Heart right ventricle (tissue), 16 donors: Measurements from ENCODE around the gene KDM6A. TPM values are rescaled to one million over a fixed set of nuclear protein-coding genes. Genes with fewer than 3 reads are reported as not detected.
A peak's percentile ranks its signal among the peaks of the same experiment; 100 is the strongest.

Experiments
- ATAC-seq, 8 donors: fragments of 200-7000 bp; cut with Tn5 transposase; one replicate each; pipeline ENCODE4 v1.9.1; 2020; ENCODE audit warnings: mild to moderate bottlenecking in 8 of 8, moderate library complexity in 8 of 8, moderate number of reproducible peaks in 1 of 8
- DNase-seq, 2 donors: peaks; one replicate each; pipeline ENCODE4 v3.0.0-alpha.2; 2020
- H3K27ac ChIP-seq, 10 donors: fragments of 200-600 bp; sonication (generic) in 2 of 10; one replicate each; pipeline versions ENCODE4 v1.5.0 to v1.8.0; 2020 to 2022; ENCODE audit warnings: mild to moderate bottlenecking in 3 of 10
- H3K27me3 ChIP-seq, 7 donors: fragments of 200-600 bp; one replicate each; pipeline ENCODE4 v1.8.0; 2021 to 2022; ENCODE audit warnings: mild to moderate bottlenecking in 2 of 7
- H3K36me3 ChIP-seq, 9 donors: fragments of 200-600 bp; sonication (generic) in 1 of 9; one replicate each; pipeline versions ENCODE4 v1.5.0 to v1.8.0; 2020 to 2022; ENCODE audit warnings: mild to moderate bottlenecking in 2 of 9
- H3K4me1 ChIP-seq, 9 donors: fragments of 200-600 bp; sonication (generic) in 1 of 9; one replicate each; pipeline versions ENCODE4 v1.5.0 to v1.8.0; 2020 to 2022; ENCODE audit warnings: mild to moderate bottlenecking in 4 of 9
- H3K4me3 ChIP-seq, 10 donors: fragments of 200-600 bp; sonication (generic) in 2 of 10; one replicate each; pipeline versions ENCODE4 v1.5.0 to v1.8.0; 2020 to 2022; ENCODE audit warnings: mild to moderate bottlenecking in 7 of 10, moderate library complexity in 2 of 10
- H3K9me3 ChIP-seq, 11 donors: fragments of 200-600 bp in 10 of 11; sonication (generic) in 2 of 11; one replicate each; pipeline versions ENCODE4 v1.5.0 to v1.8.0; 2013 to 2022; ENCODE audit warnings: mild to moderate bottlenecking in 2 of 11, control low read depth in 1 of 11, moderate library complexity in 1 of 11
- WGBS, 2 donors: extraction: QIAGEN DNeasy Blood & Tissue Kit; methylation state at CpG; one replicate each; pipeline ENCODE4 v1.1.7; 2013; ENCODE audit warnings: inconsistent platforms in 1 of 2; 5-methylcytosine and 5-hydroxymethylcytosine counted together
- intact Hi-C, 10 donors: fragments of 100-400 bp; cut with DNase I; formaldehyde crosslinking; loops; one replicate each; pipeline versions ENCODE4 v1.11.1 to v1.14.2; 2022
- polyA plus RNA-seq, 2 donors: library from polyadenylated mRNA; stranded (reverse); fragments of 200-250 nt; gene quantifications; one replicate each; pipeline ENCODE4 v1.2.3, GENCODE V29; 2013
- total RNA-seq, 10 donors: library from RNA; stranded (reverse); fragmentation: NEBNext Ultra II Directional in 3 of 10; extraction: Animal tissue kit (Norgen Biotek cat#: 25700) in 3 of 10; gene quantifications; one replicate each; pipeline versions ENCODE4 v1.2.1 to v1.2.4, GENCODE V29; 2021 to 2023
- TF ChIP-seq, protein P1 (sequence below), 9 donors: fragments of 200-600 bp; sonication (generic) in 2 of 9; IDR thresholded peaks; one replicate each; pipeline versions ENCODE4 v1.5.0 to v1.8.0; 2021 to 2022; ENCODE audit warnings: antibody characterized with exemption in 9 of 9, mild to moderate bottlenecking in 5 of 9, moderate library complexity in 1 of 9
- donor health status: Arrhythmogenic right ventricular cardiomyopathy.
- donor health status: ischemic (EF 13 %, LVEDD 7.1; RV severe dilation, severe dysfunction).
- donor health status: healthy with polysubstance abuse.
- donor health status: DM: no; HTN: yes; CAD: no.
- donor health status: DM: no; HTN: no; CAD: no.
- donor health status: ischemic (EF 25% LVEDD 6.9; RV normal size, moderate dysfunction).
- donor health status: ischemic (EF 25% LVEDD 5.7; RV mildly dilated, moderate dysfunction).
- donor health status: healthy.
- donor health status: DM: yes; HTN: yes; CAD: no.
- donor health status: Ischemic cardiomyopathy.
- donor health status: ischemic (EF 35%, LVEDD 5.7; RV mildly dilated, moderate dysfunction).
- donor health status: nonischemic (EF 11% LVEDD 7.7; RV severe dilation, severe dysfunction).
- donor health status: DM: yes; HTN: yes; CAD: no.
- donor health status: PGD.
- donor health status: ischemic (EF 29% LVEDD 5.4; RV normal size, mild dysfunction).
- donor health status: nonischemic (EF 23%, LVEDD 6.1; RV moderate dilation, normal function).

KDM6A gene
- total and polyA plus RNA-seq, 12 donors, result 3.8 to 21.2 (median 11.8) TPM

DNA sequence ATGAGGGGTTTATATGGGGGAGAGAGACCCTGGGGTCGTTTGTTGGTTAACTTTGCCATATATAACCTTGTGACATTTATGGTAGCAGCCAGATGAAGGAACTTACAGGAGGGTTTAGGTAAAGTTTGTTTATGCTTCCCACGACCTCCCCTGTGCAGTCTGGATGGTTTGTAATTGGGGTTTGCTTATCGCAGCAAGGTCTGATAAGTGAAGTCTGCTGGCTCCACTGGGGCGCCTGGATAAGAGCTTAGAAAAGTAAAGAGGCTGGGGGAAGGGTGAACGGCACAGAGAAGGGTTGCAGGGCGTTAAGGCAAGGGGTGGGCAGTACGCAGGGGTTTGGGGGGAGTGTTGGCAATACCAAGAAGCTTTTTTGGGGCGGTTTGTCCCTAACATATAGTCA, 98.7 kb downstream of the KDM6A start:
- intact Hi-C loops, result no loop called here
- H3K4me3 ChIP-seq, result no peak overlapping the region
- peak overlapping the region in 1 of 10 donors; percentile 19 for H3K27ac ChIP-seq
- peaks cover 0 to 32% (median 17%) of the 10 kb centered on the region in 11 donors for H3K9me3 ChIP-seq
- DNase-seq (no peak), ATAC-seq (peak in 2 of 8 donors; percentile 49 to 66)
- H3K27me3 ChIP-seq, result no peaks in the 10 kb centered on the region
- TF ChIP-seq, protein P1, sequence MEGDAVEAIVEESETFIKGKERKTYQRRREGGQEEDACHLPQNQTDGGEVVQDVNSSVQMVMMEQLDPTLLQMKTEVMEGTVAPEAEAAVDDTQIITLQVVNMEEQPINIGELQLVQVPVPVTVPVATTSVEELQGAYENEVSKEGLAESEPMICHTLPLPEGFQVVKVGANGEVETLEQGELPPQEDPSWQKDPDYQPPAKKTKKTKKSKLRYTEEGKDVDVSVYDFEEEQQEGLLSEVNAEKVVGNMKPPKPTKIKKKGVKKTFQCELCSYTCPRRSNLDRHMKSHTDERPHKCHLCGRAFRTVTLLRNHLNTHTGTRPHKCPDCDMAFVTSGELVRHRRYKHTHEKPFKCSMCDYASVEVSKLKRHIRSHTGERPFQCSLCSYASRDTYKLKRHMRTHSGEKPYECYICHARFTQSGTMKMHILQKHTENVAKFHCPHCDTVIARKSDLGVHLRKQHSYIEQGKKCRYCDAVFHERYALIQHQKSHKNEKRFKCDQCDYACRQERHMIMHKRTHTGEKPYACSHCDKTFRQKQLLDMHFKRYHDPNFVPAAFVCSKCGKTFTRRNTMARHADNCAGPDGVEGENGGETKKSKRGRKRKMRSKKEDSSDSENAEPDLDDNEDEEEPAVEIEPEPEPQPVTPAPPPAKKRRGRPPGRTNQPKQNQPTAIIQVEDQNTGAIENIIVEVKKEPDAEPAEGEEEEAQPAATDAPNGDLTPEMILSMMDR (IDR thresholded peaks at IDR 0.05), result no peak
- H3K36me3 ChIP-seq, result peaks cover 0 to 5% (median 0%) of the 10 kb centered on the region in 9 donors
- H3K4me1 ChIP-seq, result peaks cover 0 to 35% (median 0%) of the 10 kb centered on the region in 9 donors
- WGBS, 2 donors, result 25 to 34% methylated on average over 8 of the region's 8 CpGs

DNA sequence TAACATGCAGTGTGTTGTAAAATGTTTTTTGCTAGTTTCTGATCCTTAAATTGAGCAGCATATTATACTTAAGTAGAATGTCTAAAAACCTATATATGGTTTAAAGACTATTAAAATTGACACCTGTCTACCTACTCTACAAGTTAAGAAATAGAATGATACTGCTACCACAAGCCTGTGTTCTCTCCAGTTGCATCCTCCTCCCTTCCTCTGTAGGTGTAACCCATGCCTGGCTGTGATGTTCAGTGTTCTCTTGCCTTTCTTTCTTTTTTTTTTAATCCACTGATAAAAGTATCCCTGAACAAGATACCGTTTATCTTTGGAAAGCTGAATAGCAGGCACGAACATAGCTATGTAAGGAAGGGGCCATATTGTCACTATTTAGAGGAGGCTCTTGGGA, 99.1 kb downstream of the KDM6A start:
- Histone ChIP-seq H3K27me3 (no peaks in the 10 kb centered on the region), H3K4me1 (peaks cover 0 to 33% (median 0%) of the 10 kb centered on the region in 9 donors), H3K9me3 (peaks cover 0 to 35% (median 17%) of the 10 kb centered on the region in 11 donors), H3K36me3 (peaks cover 0 to 7% (median 0%) of the 10 kb centered on the region in 9 donors), H3K27ac (peak overlapping the region in 1 of 10 donors; percentile 23), H3K4me3 (no peak overlapping the region)
- WGBS, 2 donors, result 16 to 30% methylated on average over 2 of the region's 2 CpGs
- peak in 1 of 8 donors; percentile 39 for ATAC-seq
- no peak for DNase-seq
- TF ChIP-seq, protein P1 (IDR thresholded peaks at IDR 0.05), result no peak
- intact Hi-C loops, result no loop called here

DNA sequence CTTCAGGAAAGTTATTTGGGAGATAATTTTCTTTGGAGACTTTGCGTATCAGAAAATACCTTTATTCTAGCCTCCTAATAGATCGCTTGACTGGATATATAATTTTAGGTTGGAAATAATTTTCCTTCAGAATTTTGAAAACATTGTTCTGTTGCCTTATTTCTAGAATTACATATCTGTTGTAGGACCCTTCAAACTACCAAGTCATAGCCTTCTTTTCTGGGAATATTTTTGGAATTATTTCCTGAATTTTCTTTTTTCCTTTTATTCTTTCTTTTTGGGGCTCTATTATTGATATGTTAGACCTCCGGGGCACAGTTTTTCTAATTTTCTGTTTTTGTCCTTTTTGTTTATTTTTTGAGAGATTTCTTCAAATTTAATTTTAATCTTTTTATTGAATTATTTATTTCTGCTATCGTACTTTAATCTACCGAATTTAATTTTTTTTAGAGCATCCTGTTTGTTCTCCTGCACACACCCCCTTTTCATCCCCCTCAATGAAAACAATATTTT, 100.5 kb downstream of the KDM6A start:
- ATAC-seq, result no peak

DNA sequence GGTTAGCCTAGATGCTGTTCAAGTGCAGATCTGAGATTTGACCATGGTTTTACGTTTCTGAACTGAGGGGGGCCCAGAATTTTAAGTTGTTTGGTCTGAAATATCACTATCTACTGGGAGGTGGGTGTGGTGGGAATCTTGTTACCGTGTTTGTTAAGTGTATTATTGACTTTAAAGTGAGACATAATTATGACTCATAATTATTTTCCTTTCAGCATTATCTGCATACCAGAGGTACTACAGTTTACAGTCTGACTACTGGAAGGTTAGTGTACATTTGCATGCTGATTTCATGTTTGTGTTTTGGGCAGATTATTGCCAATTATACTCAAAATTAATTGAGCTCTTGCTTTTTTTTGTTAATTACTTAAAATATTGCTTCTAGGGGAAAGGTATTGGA, 101.5 kb downstream of the KDM6A start:
- H3K4me3 ChIP-seq, result no peak overlapping the region
- H3K4me1 ChIP-seq, result peaks cover 0 to 20% (median 0%) of the 10 kb centered on the region in 9 donors
- 34 to 54% methylated on average over 2 of the region's 2 CpGs for WGBS, 2 donors
- no peak overlapping the region for H3K27ac ChIP-seq
- no peak for ATAC-seq
- DNase-seq, result no peak
- H3K27me3 ChIP-seq, result no peaks in the 10 kb centered on the region
- intact Hi-C loops, result no loop called here
- peaks cover 0 to 39% (median 17%) of the 10 kb centered on the region in 11 donors for H3K9me3 ChIP-seq
- TF ChIP-seq, protein P1 (IDR thresholded peaks at IDR 0.05), result no peak
- peaks cover 0 to 7% (median 0%) of the 10 kb centered on the region in 9 donors for H3K36me3 ChIP-seq

More for the DNA sequence above, 100.5 kb downstream of the KDM6A start:
- intact Hi-C loops, result no loop called here
- H3K4me1 ChIP-seq, result peaks cover 0 to 20% (median 0%) of the 10 kb centered on the region in 9 donors
- no peak for DNase-seq
- TF ChIP-seq, protein P1 (IDR thresholded peaks at IDR 0.05), result no peak
- no peak overlapping the region for H3K27ac ChIP-seq
- WGBS, 2 donors, result 95 to 100% methylated on average over 5 of the region's 5 CpGs
- H3K27me3 ChIP-seq, result no peaks in the 10 kb centered on the region
- H3K9me3 ChIP-seq, result peaks cover 0 to 39% (median 17%) of the 10 kb centered on the region in 11 donors
- H3K36me3 ChIP-seq, result peaks cover 0 to 7% (median 0%) of the 10 kb centered on the region in 9 donors
- H3K4me3 ChIP-seq, result no peak overlapping the region
